Glutamatergic neuron (in vitro differentiated cells): ENCODE results near the gene WDR76. TPM values are rescaled to one million over a fixed set of nuclear protein-coding genes. Genes with fewer than 3 reads are reported as not detected.

ENCODE experiments used
- DNase-seq: peaks from one replicate; pipeline ENCODE4 v3.0.0; 2022
- H3K27ac Mint-ChIP-seq: one replicate; pipeline ENCODE4 v1.8.0; 2020; ENCODE audit warnings: mild to moderate bottlenecking, mixed read lengths, inconsistent platforms; ENCODE audit not compliant: unreplicated experiment
- H3K27me3 Mint-ChIP-seq: one replicate; pipeline ENCODE4 v1.8.0; 2020; ENCODE audit warnings: mild to moderate bottlenecking, moderate library complexity, mixed read lengths, inconsistent platforms; ENCODE audit not compliant: unreplicated experiment
- H3K36me3 Mint-ChIP-seq: one replicate; pipeline ENCODE4 v1.8.0; 2020; ENCODE audit warnings: mild to moderate bottlenecking, mixed read lengths, inconsistent platforms; ENCODE audit not compliant: unreplicated experiment
- H3K4me1 Mint-ChIP-seq: one replicate; pipeline ENCODE4 v1.8.0; 2020; ENCODE audit warnings: mild to moderate bottlenecking, low read depth, mixed read lengths, inconsistent platforms; ENCODE audit not compliant: unreplicated experiment
- H3K4me3 Mint-ChIP-seq: one replicate; pipeline ENCODE4 v1.8.0; 2020; ENCODE audit warnings: mild to moderate bottlenecking, mixed read lengths, inconsistent platforms; ENCODE audit not compliant: unreplicated experiment
- H3K9me3 Mint-ChIP-seq: one replicate; pipeline ENCODE4 v1.8.0; 2020; ENCODE audit warnings: mild to moderate bottlenecking, moderate library complexity, mixed read lengths, inconsistent platforms; ENCODE audit not compliant: unreplicated experiment
- total RNA-seq: library from RNA; stranded (reverse); fragmentation: NEBNext Ultra II Directional; extraction: Animal tissue kit (Norgen Biotek cat#: 25700); gene quantifications from one replicate; pipeline ENCODE4 v1.2.1, GENCODE V29; 2021; ENCODE audit not compliant: unreplicated experiment
- TF ChIP-seq, protein P1 (sequence below): fragments of 200-600 bp; sonication (generic); IDR thresholded peaks from one replicate; pipeline ENCODE4 v1.5.0; 2021; ENCODE audit not compliant: partially characterized antibody, unreplicated experiment

WDR76 gene
- total RNA-seq, 1 donor from 2014 or later, result 4.7 TPM

DNA sequence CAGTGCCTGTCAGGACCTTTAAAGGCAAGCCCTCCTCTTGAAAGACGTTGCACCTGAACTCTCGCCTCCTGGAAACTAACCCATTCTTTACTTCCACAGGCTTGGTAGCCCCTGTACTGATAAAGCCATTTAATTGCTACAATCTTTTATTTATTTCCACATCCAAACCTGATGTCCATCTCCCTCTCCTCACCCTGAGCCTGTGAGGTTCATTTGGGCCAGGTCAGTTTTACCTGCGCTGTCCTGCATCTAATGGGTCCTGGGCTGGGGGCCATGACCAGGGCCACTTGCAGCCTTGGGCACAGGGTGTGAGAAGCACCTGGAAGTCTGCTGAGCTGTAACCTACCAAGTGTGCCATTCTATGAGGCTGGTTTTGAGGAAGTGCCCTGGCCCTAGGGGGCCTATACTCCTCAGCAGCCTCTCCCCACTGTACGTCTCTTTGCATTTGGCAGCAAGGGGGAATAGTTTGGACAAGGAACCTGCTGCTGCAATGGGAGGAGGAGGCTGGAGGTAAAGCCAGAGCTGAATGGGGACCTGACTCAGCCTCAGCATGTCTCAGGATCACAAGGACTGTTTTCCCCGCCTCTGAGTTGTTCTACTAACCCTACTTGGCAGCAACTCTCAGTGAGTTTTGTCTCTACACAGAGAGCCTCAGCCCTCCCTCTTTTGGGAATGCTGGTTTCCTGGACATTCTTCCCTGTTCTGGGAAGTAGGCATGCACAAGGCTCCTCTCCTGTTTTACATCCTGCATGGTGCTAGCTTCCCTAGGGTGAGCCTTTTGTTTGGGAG lies 53.8 kb downstream of the WDR76 start:
- no peaks in the 10 kb centered on the region for H3K4me1 Mint-ChIP-seq
- DNase-seq, result no peak
- H3K36me3 Mint-ChIP-seq, result peaks cover 7% of the 10 kb centered on the region
- TF ChIP-seq, protein P1, sequence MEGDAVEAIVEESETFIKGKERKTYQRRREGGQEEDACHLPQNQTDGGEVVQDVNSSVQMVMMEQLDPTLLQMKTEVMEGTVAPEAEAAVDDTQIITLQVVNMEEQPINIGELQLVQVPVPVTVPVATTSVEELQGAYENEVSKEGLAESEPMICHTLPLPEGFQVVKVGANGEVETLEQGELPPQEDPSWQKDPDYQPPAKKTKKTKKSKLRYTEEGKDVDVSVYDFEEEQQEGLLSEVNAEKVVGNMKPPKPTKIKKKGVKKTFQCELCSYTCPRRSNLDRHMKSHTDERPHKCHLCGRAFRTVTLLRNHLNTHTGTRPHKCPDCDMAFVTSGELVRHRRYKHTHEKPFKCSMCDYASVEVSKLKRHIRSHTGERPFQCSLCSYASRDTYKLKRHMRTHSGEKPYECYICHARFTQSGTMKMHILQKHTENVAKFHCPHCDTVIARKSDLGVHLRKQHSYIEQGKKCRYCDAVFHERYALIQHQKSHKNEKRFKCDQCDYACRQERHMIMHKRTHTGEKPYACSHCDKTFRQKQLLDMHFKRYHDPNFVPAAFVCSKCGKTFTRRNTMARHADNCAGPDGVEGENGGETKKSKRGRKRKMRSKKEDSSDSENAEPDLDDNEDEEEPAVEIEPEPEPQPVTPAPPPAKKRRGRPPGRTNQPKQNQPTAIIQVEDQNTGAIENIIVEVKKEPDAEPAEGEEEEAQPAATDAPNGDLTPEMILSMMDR, result no peak
- H3K27ac Mint-ChIP-seq, result no peak overlapping the region
- peaks cover 1% of the 10 kb centered on the region for H3K27me3 Mint-ChIP-seq
- no peak overlapping the region for H3K4me3 Mint-ChIP-seq
- peaks cover 2% of the 10 kb centered on the region for H3K9me3 Mint-ChIP-seq

DNA sequence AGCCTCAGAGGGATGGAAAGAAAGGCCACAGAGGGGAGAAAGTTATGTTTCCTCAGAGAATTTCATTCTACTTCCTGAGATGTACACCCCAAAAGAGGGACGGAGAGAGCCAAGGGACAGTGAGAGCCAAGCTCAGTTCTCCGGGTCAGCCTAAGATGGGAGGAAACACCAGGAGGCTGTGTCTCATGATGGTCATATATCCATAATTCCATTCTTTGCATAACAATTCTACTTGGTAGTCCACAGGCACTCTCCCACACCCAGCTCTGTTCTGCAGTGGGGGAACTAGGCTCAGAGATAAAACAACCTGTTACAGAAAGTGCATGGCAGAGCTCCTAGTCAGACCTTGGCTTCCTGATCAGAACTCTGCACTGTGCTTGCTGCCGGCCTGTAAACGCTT lies 54.4 kb downstream of the WDR76 start:
- Mint-ChIP-seq H3K9me3 (peaks cover 2% of the 10 kb centered on the region), H3K36me3 (peaks cover 7% of the 10 kb centered on the region), H3K27ac (no peak overlapping the region), H3K27me3 (no peaks in the 10 kb centered on the region), H3K4me3 (no peak overlapping the region), H3K4me1 (no peaks in the 10 kb centered on the region)
- no peak for DNase-seq
- TF ChIP-seq, protein P1, result no peak

DNA sequence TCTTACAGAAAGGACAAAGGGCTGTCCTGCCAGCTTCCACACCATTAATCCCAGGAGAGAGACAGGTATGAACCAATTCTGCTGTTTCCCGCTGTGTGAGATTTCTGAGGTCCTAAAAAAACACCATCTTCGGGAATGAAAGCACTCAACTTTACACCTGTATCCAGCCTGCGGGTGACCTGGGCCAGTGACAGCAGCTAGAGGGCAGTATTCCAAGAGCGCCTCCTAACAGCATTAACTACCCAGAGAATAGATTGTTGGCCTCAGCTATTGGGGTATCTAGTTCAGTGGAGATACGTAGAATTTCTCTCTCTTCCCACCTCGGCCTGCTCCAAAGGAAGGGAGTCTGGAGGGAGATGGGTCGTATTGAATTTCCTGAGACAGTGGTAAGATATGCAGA lies 55.1 kb downstream of the WDR76 start:
- DNase-seq, result no peak
- no peak overlapping the region for H3K4me3 Mint-ChIP-seq
- TF ChIP-seq, protein P1, result no peak
- peaks cover 2% of the 10 kb centered on the region for H3K9me3 Mint-ChIP-seq
- no peaks in the 10 kb centered on the region for H3K4me1 Mint-ChIP-seq
- no peak overlapping the region for H3K27ac Mint-ChIP-seq
- H3K36me3 Mint-ChIP-seq, result peaks cover 7% of the 10 kb centered on the region
- no peaks in the 10 kb centered on the region for H3K27me3 Mint-ChIP-seq

DNA sequence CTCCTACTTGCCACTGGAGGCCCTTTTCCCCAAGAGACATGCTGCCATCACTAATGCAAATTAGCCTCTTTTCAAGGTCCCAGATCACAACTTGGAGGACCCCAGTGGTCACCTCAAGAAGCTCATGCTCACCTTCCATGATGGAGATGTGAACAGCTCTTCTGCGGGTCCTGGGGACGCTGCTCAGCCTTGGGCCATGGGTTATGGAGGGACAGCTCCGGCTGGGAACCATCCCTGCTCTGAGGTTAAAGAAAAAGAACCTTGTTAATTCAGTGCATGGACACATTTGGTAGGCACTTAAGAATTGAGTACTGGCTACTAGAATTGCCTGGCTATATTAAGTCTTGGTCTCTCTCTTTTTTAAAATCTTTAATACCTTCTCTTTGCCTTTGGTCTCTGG lies 56.8 kb downstream of the WDR76 start:
- Mint-ChIP-seq H3K9me3 (peaks cover under 1% of the 10 kb centered on the region), H3K27me3 (no peaks in the 10 kb centered on the region), H3K4me1 (no peaks in the 10 kb centered on the region), H3K36me3 (peaks cover 7% of the 10 kb centered on the region), H3K27ac (no peak overlapping the region), H3K4me3 (no peak overlapping the region)
- no peak for DNase-seq
- TF ChIP-seq, protein P1, result no peak

DNA sequence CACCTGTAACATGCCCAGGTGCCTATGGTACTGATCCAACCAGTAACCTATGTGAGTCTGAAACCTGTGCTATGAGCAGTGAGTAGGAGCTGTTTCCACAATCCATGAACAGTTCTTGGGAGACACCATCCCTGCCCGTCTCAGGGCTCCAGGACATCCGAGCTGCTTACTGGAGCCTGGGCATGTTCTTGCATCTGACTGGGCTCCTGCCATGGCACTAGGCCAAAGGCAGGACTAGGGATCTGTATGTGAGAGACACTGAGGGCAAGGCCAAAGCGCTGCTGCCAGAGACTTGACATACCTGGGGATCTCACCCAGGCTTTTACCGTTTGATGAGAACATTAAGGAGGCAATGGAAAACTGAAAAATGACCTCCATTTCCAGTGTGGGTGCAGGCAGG lies 59.8 kb downstream of the WDR76 start:
- H3K27ac Mint-ChIP-seq, result no peak overlapping the region

More for the DNA sequence above, 59.8 kb downstream of the WDR76 start:
- Mint-ChIP-seq H3K4me1 (no peaks in the 10 kb centered on the region), H3K36me3 (peaks cover 7% of the 10 kb centered on the region), H3K4me3 (no peak overlapping the region), H3K9me3 (peaks cover 3% of the 10 kb centered on the region), H3K27me3 (peaks cover 3% of the 10 kb centered on the region)
- DNase-seq, result no peak
- TF ChIP-seq, protein P1, result no peak
